Activated naive CD8-positive, alpha-beta T cell treated with anti-CD3 and anti-CD28 coated beads, Interleukin-2, amount 50 U/mL, for 16 hours (primary cell): Measurements from ENCODE around the gene B3GALT6.
A peak's percentile ranks its signal among the peaks of the same experiment; 100 is the strongest.

Source experiments
- DNase-seq: peaks from one replicate; pipeline ENCODE4 v3.0.0-alpha.2; 2020; ENCODE audit warnings: low read depth, low spot score

Gene B3GALT6

GRCh38 chr1:1231400-1232207, 433 bp upstream of the B3GALT6 start, which contains the start of gene SDF4:
Gene SDF4, minus strand, starts transcription at chr1:1232001. Its CDS starts 3,229 bp downstream, at chr1:1228772.
- DNase-seq = peak; percentile 93

DNA sequence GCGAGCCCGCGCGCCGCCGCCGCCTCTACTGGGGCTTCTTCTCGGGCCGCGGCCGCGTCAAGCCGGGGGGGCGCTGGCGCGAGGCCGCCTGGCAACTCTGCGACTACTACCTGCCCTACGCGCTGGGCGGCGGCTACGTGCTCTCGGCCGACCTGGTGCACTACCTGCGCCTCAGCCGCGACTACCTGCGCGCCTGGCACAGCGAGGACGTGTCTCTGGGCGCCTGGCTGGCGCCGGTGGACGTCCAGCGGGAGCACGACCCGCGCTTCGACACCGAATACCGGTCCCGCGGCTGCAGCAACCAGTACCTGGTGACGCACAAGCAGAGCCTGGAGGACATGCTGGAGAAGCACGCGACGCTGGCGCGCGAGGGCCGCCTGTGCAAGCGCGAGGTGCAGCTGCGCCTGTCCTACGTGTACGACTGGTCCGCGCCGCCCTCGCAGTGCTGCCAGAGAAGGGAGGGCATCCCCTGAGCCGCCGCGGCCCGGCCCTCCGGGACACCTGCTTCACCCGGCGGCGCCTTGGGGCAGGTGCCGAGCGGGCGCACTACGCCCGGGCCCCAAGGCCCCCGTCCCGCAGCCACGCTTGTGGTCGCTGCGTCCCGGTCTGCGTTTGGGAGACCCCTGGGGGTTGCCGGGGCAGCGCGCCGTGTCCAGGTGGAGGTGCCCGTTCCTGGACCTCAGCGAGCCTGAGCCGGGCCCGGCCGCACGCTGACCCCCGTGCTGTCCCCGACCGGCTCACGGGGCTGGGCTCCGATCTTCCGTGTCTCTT, 944 bp downstream of the B3GALT6 start:
- no peak for DNase-seq

- DNase-seq = no peak
Measured at GRCh38 chr1:1233567-1233892, 1.5 kb downstream of the B3GALT6 start.

GRCh38 chr1:1234180-1234808, 2.3 kb downstream of the B3GALT6 start:
- DNase-seq = no peak

DNA sequence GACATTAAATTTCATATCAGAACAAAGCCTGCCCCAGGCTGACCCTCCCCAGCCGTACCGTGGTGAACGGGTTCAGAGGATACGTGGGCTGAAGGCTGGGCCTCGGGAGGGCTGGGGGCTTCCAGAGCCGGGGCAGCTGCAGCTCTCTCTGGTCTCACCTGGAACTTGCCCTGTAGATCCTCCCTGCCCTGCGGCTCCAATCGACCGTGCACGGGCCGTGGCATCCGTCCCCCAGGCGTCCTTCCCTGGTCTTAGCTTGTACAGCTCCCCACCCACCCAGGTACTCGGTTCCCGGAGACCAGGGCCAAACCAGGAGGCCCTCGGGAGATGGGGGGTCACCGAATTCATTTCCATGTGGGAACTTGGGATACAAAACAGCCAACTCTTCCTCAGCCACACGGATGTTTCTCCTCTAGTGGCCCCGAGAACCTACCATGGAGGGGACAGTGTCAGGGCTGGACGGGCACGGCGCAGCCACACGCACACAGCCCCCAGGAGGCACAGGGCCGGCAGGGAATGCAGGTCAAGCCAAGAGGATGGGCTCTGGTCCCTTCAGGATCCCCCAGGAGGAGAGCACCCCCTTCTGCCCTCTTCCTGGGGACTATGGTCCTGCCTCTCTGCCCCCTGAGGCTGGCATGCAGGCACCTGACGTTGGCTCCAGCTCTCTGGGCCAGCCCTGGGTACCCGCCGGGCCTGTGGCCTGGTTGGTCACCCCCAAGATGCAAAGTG, 3.1 kb downstream of the B3GALT6 start:
- no peak for DNase-seq

DNA sequence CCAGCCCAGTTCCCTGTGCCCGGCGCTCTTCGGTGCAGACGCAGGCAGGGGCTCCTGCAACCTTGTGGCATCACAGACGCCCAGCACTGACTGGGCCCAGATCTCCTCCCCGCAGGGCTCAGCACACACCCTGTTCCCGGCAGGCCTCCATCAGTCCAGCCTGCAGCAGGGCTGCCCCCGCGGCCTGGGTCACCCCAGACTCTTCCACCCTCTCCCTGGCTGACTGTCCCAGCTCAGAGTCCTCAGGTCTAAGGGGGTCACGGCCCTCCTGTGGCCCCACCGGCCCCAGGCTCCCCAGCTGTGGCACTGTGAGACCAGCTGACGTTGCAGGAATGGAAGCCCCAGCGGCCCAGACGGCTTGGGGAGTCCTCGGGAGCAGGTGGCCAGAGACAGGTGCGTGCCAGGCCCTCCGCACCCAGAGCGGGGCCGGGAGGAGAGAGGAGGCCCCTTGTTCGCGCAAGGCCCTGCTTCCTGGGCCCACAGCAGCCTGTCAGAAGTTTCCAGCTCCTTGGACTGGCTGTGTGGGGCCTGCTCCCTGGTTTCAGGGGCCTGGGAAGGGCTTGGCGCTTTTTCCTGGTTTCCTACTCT, 4.2 kb downstream of the B3GALT6 start:
- no peak for DNase-seq

DNA sequence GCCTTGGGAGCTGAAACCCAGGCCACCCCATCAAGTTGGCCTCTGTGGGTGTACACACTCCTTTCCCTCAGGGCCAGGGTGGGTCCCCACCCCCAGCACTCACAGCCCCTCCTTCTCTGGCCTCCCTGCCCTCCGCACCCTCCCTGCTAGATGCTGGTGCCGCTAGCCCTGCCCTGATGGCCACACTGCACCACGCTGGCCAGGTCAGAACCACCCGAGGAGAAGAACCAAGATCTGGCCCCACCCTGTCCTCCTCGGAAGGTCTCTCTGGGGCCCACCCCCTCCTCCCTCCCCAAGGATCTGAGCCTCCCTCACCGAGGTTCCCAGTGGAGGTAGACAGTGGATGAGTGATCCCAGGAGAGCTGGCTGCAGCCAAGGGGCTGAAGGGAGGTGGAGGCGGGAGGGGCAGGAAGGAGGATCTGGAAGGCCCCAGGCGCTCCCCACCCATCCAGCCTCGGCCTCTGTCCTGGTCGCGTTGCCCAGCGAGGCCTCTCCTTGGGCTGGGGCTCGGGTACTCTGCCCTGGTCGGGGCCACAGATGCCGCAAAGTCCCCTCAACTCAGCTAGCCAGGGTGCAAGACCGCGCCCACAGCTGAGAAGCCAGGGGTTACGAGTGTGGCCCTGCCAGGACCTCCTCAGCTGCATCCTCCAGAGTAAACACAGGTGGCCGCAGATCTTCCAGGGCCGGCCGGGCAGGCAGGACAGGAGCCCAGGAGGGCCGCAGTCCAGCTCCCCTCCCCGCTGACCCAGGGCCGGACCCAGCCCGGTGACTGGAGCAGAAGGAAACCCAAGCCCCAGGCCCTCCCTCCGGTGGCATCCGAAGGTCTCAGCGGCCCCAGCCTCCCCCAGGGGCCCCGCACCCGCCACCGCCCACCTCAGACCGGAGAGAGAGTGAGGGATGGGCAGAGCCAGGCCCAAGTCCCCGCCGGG, 5.2 kb downstream of the B3GALT6 start:
- DNase-seq = no peak

GRCh38 chr1:1237874-1238701, 6.1 kb downstream of the B3GALT6 start:
- DNase-seq = no peak

- no peak for DNase-seq
Measured at GRCh38 chr1:1238702-1239178, 6.7 kb downstream of the B3GALT6 start.

DNA sequence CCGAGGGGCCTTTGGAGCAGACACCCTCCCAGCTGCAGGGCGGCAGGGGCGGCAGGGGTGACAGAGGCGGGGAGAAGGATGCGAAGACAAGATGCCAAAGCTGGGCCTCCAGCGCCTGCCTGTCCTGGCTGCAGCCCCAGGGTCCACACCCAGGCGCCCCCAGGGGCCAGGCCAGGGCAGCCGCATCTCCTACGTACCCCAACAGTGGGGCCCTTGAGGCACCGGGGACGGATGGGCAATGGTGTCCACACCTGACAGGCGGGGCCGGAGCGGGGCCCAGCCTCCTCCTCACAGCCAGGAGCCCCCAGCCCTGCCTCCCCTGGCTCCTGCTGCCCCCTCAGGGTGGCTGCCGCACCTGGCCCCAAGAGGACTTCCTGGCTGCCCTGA, 7.2 kb downstream of the B3GALT6 start:
- no peak for DNase-seq

DNA sequence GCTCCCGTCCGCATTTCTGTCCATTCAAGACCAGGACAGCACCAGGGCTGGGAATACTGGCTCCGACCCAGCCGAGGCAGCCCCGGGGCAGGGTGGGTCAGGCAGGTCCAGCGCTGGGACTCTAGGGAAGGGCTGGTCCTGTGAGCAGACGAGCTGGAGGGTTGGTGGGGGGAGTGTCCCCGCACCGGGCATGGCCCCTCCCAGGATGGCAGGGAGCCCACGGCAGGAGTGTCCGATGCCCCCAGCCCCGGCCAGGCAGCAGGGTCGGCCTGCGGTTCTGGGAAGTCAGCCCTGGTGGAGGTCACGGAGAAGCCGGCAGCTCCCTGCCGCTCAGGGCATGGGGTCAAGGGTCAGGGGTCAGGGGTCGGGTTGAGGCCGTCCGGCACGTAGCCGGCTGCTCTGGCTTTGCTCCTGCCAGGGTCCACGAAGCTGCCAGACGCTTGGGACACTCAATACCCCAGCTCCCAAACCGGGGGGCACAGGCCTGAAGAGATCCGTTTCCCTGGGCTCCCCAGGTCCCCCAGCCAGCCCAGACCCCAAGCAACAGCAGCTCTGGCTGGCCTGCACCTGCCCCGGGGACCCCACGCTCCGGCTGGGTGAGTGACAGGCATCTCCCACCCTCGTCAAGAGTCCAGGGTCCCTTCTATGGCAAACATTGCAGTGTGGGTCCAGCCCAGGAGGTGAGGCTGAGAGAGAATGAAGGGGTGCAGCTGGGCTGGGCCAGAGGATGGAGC, 7.7 kb downstream of the B3GALT6 start:
- DNase-seq = no peak

- no peak for DNase-seq
Measured at GRCh38 chr1:1240348-1240732, 8.3 kb downstream of the B3GALT6 start.

GRCh38 chr1:1240822-1241587, 9.0 kb downstream of the B3GALT6 start:
- no peak for DNase-seq

GRCh38 chr1:1241588-1242219, 9.7 kb downstream of the B3GALT6 start:
- DNase-seq = no peak

GRCh38 chr1:1242461-1243265, 10.6 kb downstream of the B3GALT6 start:
- no peak for DNase-seq

GRCh38 chr1:1243266-1243660, 11.2 kb downstream of the B3GALT6 start:
- no peak for DNase-seq

DNA sequence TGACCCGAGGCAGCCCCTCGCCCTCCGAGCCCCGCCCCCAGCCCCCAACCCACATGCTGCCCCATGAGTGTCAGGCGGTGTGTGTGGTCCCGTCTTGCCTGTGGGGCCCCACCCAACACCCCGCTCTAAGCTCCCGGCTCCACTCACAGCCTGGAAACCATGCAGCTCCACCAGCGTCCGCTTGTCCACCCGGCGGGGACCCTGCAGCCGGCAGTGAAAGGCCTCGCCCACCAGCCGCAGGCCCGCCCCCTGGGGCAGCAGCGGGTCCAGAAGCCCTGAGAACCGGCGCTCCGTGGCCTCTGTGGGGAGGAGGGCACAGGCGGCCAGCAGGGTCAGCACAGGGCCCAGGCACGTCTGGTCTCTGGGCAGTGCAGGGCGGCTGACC, 11.8 kb downstream of the B3GALT6 start:
- no peak for DNase-seq
